ENCODE data around the gene PMEPA1.

Gene PMEPA1

DNA sequence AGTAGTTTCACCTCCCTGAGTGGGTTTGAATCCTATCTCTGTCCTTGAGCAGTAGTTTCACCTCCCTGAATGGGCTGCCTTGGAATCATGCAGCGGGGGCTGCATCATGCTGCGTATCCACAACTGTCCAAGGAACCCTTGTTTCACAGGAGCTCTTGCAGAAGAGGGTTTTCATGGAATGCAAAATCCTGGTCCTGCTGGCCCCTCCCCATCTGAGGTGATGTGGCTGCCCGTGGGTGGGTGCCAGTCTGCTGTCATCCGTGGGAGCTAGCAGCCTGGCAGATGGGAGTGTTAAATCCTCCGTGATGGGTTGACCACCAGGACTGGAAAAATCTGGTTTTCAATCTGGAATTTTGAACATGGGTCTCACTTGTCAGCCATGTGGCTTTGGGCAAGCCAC lies 111.3 kb downstream of the PMEPA1 start:
- no peak for DNase-seq

Measured in NCI-H510A treated with DMSO at 0.1 percent for 48 hours (cell line).